Hepatocyte (in vitro differentiated cells): ENCODE results near the gene SRRM3. TPM values are rescaled to one million over a fixed set of nuclear protein-coding genes. Genes with fewer than 3 reads are reported as not detected.
"Not testable (repeated sequence)": the region's sequence is repeated elsewhere in the genome, so short reads cannot be mapped to it uniquely, and the experiment has no call there.

Experiments
- DNase-seq: peaks from one replicate; pipeline ENCODE4 v3.0.0-alpha.2; 2016; ENCODE audit warnings: low spot score
- H2AFZ ChIP-seq: fragments of 200-600 bp; sonication (generic); 2 replicates; pipeline ENCODE4 v1.6.0; 2016; ENCODE audit warnings: antibody characterized with exemption, mild to moderate bottlenecking
- H3K27ac ChIP-seq: fragments of 200-600 bp; sonication (generic); 2 replicates; pipeline ENCODE4 v1.5.1; 2016; ENCODE audit warnings: mild to moderate bottlenecking
- H3K27me3 ChIP-seq: fragments of 200-600 bp; sonication (generic); 2 replicates; pipeline ENCODE4 v1.6.1; 2016
- H3K36me3 ChIP-seq: fragments of 200-600 bp; sonication (generic); replicated peaks from 2 replicates; pipeline ENCODE4 v1.5.1; 2016; ENCODE audit warnings: low read depth; ENCODE audit not compliant: insufficient read depth
- H3K4me1 ChIP-seq: fragments of 200-600 bp; sonication (generic); 2 replicates; pipeline ENCODE4 v1.5.1; 2016; ENCODE audit warnings: mild to moderate bottlenecking, moderate library complexity; ENCODE audit not compliant: insufficient read depth
- H3K4me2 ChIP-seq: fragments of 200-600 bp; sonication (generic); 2 replicates; pipeline ENCODE4 v1.6.0; 2016
- H3K4me3 ChIP-seq: fragments of 200-600 bp; sonication (generic); 2 replicates; pipeline ENCODE4 v1.5.1; 2016; ENCODE audit warnings: mild to moderate bottlenecking
- H3K79me2 ChIP-seq: fragments of 200-600 bp; sonication (generic); 2 replicates; pipeline ENCODE4 v1.6.0; 2017; ENCODE audit warnings: mild to moderate bottlenecking
- H3K9me2 ChIP-seq: fragments of 200-600 bp; sonication (generic); replicated peaks from 2 replicates; pipeline ENCODE4 v1.6.0; 2017; ENCODE audit warnings: mild to moderate bottlenecking; ENCODE audit not compliant: insufficient read depth
- H3K9me3 ChIP-seq: fragments of 200-600 bp; sonication (generic); 2 replicates; pipeline ENCODE4 v1.5.1; 2016; ENCODE audit warnings: low read depth, mild to moderate bottlenecking
- H4K20me1 ChIP-seq: fragments of 200-600 bp; sonication (generic); 2 replicates; pipeline ENCODE4 v1.6.0; 2016; ENCODE audit warnings: mild to moderate bottlenecking; ENCODE audit not compliant: insufficient read depth, poor library complexity, severe bottlenecking
- EZH2 ChIP-seq: fragments of 200-600 bp; sonication (generic); IDR thresholded peaks from 2 replicates; pipeline ENCODE4 v1.6.1; 2016; ENCODE audit warnings: antibody characterized with exemption, mild to moderate bottlenecking, borderline replicate concordance
- EZH2phosphoT487 ChIP-seq: fragments of 200-600 bp; sonication (generic); IDR thresholded peaks from one replicate; pipeline ENCODE4 v1.6.1; 2018; ENCODE audit warnings: antibody characterized with exemption, mild to moderate bottlenecking, low read depth, moderate library complexity; ENCODE audit not compliant: unreplicated experiment, severe bottlenecking
- WGBS: methylation state at CpG from one replicate; pipeline ENCODE4 v1.1.6; 2016; ENCODE audit warnings: low lambda C conversion rate; ENCODE audit errors: missing lambda C conversion rate; 5-methylcytosine and 5-hydroxymethylcytosine counted together
- polyA plus RNA-seq: library from polyadenylated mRNA; unstranded; fragments of >200 nt; fragmentation: Nextera tagmentation; extraction: Ambion mirVana; gene quantifications from 2 replicates; pipeline ENCODE4 v1.2.1, GENCODE V29; 2016
- total RNA-seq: library from RNA; depleted of rRNA; stranded (reverse); fragments of >200 nt; gene quantifications from 2 replicates; pipeline ENCODE4 v1.2.3, GENCODE V29; 2014
- TF ChIP-seq, protein P1 (sequence below): fragments of 200-600 bp; sonication (generic); IDR thresholded peaks from 2 replicates; pipeline ENCODE4 v1.5.1; 2016; ENCODE audit warnings: antibody characterized with exemption, mild to moderate bottlenecking; ENCODE audit not compliant: poor library complexity

Gene SRRM3
- total and polyA plus RNA-seq, 2 experiments from 2014 or later = 1.5 to 2.3 TPM

- no peaks in the 10 kb centered on the region for H4K20me1 ChIP-seq
- H3K27ac ChIP-seq = no peak overlapping the region
- H3K4me2 ChIP-seq = no peak overlapping the region
- H3K79me2 ChIP-seq = no peaks in the 10 kb centered on the region
- H3K4me3 ChIP-seq = no peak overlapping the region
- no peaks in the 10 kb centered on the region for H3K36me3 ChIP-seq
- peaks cover 19% of the 10 kb centered on the region for H3K27me3 ChIP-seq
- WGBS = 21% methylated on average over 7 of the region's 11 CpGs
- H3K4me1 ChIP-seq = no peaks in the 10 kb centered on the region
- no peak overlapping the region for H2AFZ ChIP-seq
- TF ChIP-seq EZH2phosphoT487 (no peak), EZH2 (no peak)
- TF ChIP-seq, protein P1, sequence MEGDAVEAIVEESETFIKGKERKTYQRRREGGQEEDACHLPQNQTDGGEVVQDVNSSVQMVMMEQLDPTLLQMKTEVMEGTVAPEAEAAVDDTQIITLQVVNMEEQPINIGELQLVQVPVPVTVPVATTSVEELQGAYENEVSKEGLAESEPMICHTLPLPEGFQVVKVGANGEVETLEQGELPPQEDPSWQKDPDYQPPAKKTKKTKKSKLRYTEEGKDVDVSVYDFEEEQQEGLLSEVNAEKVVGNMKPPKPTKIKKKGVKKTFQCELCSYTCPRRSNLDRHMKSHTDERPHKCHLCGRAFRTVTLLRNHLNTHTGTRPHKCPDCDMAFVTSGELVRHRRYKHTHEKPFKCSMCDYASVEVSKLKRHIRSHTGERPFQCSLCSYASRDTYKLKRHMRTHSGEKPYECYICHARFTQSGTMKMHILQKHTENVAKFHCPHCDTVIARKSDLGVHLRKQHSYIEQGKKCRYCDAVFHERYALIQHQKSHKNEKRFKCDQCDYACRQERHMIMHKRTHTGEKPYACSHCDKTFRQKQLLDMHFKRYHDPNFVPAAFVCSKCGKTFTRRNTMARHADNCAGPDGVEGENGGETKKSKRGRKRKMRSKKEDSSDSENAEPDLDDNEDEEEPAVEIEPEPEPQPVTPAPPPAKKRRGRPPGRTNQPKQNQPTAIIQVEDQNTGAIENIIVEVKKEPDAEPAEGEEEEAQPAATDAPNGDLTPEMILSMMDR = no peak
- DNase-seq = peak; percentile 72
- no peaks in the 10 kb centered on the region for H3K9me3 ChIP-seq
- no peaks in the 10 kb centered on the region for H3K9me2 ChIP-seq
Observed at GRCh38 chr7:76225379-76225778, 23.7 kb downstream of the SRRM3 start.

GRCh38 chr7:76225951-76226350, 24.3 kb downstream of the SRRM3 start:
- peaks cover 19% of the 10 kb centered on the region for H3K27me3 ChIP-seq
- no peak overlapping the region for H3K4me3 ChIP-seq
- H3K79me2 ChIP-seq = no peaks in the 10 kb centered on the region
- H3K4me2 ChIP-seq = no peak overlapping the region
- H4K20me1 ChIP-seq = no peaks in the 10 kb centered on the region
- no peak for DNase-seq
- no peak overlapping the region for H3K27ac ChIP-seq
- H3K9me2 ChIP-seq = no peaks in the 10 kb centered on the region
- no peak for TF ChIP-seq EZH2
- TF ChIP-seq, protein P1 = no peak
- no peaks in the 10 kb centered on the region for H3K4me1 ChIP-seq
- no peaks in the 10 kb centered on the region for H3K9me3 ChIP-seq
- WGBS = 75% methylated on average over 2 of the region's 2 CpGs
- no peak overlapping the region for H2AFZ ChIP-seq
- no peaks in the 10 kb centered on the region for H3K36me3 ChIP-seq

DNA sequence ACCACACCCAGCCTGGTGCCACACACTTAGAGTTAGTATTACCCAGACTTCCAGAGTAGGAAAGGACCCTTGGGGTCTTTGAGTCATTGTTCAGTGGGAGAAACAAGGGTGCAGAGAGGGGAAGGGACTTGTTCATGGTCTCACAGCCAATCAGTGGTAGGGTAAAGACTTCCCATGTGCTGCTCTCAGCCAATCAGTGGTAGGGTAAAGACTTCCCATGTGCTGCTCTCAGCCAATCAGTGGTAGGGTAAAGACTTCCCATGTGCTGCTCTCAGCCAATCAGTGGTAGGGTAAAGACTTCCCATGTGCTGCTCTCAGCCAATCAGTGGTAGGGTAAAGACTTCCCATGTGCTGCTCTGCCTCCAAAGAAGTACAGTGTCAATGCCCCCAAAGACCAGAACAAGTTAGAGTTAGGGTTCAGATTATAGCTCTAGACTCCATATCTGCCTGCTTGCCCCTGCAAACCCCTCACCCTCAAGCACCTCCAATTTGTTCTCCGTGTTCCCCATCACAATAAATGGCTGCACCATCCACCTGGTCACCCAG, 25.3 kb downstream of the SRRM3 start:
- H3K4me2 ChIP-seq, H3K9me2 ChIP-seq, H3K9me3 ChIP-seq, H2AFZ ChIP-seq, H3K4me3 ChIP-seq, H3K36me3 ChIP-seq, H3K79me2 ChIP-seq, DNase-seq, H4K20me1 ChIP-seq, H3K27ac ChIP-seq, H3K4me1 ChIP-seq: not testable (repeated sequence)
- 78% methylated on average over 1 of the region's 1 CpG for WGBS
- H3K27me3 ChIP-seq = peaks cover 24% of the 10 kb centered on the region

GRCh38 chr7:76230214-76230613, 28.5 kb downstream of the SRRM3 start:
- Histone ChIP-seq H4K20me1 (no peaks in the 10 kb centered on the region), H3K27ac (no peak overlapping the region), H3K4me1 (no peaks in the 10 kb centered on the region), H3K79me2 (no peaks in the 10 kb centered on the region), H2AFZ (no peak overlapping the region), H3K36me3 (no peaks in the 10 kb centered on the region), H3K9me2 (no peaks in the 10 kb centered on the region), H3K9me3 (no peaks in the 10 kb centered on the region), H3K4me3 (no peak overlapping the region), H3K27me3 (peaks cover 23% of the 10 kb centered on the region), H3K4me2 (no peak overlapping the region)
- no peak for DNase-seq
- WGBS = 88% methylated on average over 5 of the region's 5 CpGs
- TF ChIP-seq, protein P1 = no peak
- TF ChIP-seq EZH2phosphoT487 = no peak
- TF ChIP-seq EZH2 = no peak
